ENCODE data around the gene CALR3. TPM values are rescaled to one million over a fixed set of nuclear protein-coding genes. Genes with fewer than 3 reads are reported as not detected.
"Not testable (repeated sequence)": the region's sequence is repeated elsewhere in the genome, so short reads cannot be mapped to it uniquely, and the experiment has no call there.

CALR3 gene
- polyA plus RNA-seq, 1 experiment: not detected

- Histone ChIP-seq H3K27me3 (ENCODE audit: control insufficient read depth, insufficient read depth, low read length) (no peaks in the 10 kb centered on the region), H3K4me3 (ENCODE audit: low read depth, low read length) (no peak overlapping the region), H3K9me3 (ENCODE audit: control insufficient read depth, insufficient read depth, low read length) (no peaks in the 10 kb centered on the region), H3K27ac (ENCODE audit: low read depth, low read length) (no peak overlapping the region)
- no peak for TF ChIP-seq CTCF (IDR thresholded peaks at IDR 0.05; ENCODE audit: low read depth, low read length)
- CTCF ChIA-PET: interaction anchor here (0.6 to 1.3 kb wide), 2 partner anchors 34 to 320 kb away, joined by 6 to 8 read pairs; no protein-coding TSS in a partner anchor
- POLR2A ChIA-PET: interaction anchor here (0.7 kb wide), 1 partner anchor 17 kb away, joined by 5 read pairs; no protein-coding TSS in a partner anchor
- DNase-seq (ENCODE audit: low read depth, low spot score): no peak
These were observed 43.6 kb downstream of the CALR3 start for GRCh38 chr19:16452325-16452724.

GRCh38 chr19:16449330-16449961 is 46.5 kb downstream of the CALR3 start:
- H3K9me3 ChIP-seq (ENCODE audit: control insufficient read depth, insufficient read depth, low read length): no peaks in the 10 kb centered on the region
- ChIA-PET POLR2A (interaction anchor here (0.7 kb wide), 1 partner anchor 14 kb away, joined by 3 read pairs; no protein-coding TSS in a partner anchor), CTCF (no interaction called here)
- TF ChIP-seq CTCF (IDR thresholded peaks at IDR 0.05; ENCODE audit: low read depth, low read length): no peak
- H3K27ac ChIP-seq (ENCODE audit: low read depth, low read length): no peak overlapping the region
- no peak overlapping the region for H3K4me3 ChIP-seq (ENCODE audit: low read depth, low read length)
- no peaks in the 10 kb centered on the region for H3K27me3 ChIP-seq (ENCODE audit: control insufficient read depth, insufficient read depth, low read length)
- DNase-seq (ENCODE audit: low read depth, low spot score): no peak

DNA sequence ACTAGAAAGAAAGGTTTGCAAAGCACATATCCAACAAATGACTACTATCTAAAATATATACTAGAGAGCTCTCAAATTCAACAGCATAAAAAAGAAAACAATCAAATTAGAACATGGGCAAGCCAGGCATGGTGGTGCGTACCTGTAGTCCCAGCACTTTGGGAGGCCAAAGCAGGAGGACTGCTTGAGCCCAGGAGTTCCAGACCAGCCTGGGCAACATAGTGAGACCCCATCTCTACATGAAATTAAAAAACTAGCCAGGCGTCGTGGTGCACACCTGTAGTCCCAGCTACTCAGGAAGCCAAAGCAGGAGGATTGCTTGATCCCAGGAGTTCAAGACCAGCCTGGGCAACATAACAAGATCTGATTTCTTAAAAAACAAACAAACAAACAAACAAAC is 47.1 kb downstream of the CALR3 start:
- CTCF ChIA-PET; H3K9me3 ChIP-seq (ENCODE audit: control insufficient read depth, insufficient read depth, low read length); H3K27ac ChIP-seq (ENCODE audit: low read depth, low read length); DNase-seq (ENCODE audit: low read depth, low spot score); H3K4me3 ChIP-seq (ENCODE audit: low read depth, low read length); H3K27me3 ChIP-seq (ENCODE audit: control insufficient read depth, insufficient read depth, low read length): not testable (repeated sequence)
- POLR2A ChIA-PET: interaction anchor here (0.7 kb wide), 1 partner anchor 14 kb away, joined by 3 read pairs; no protein-coding TSS in a partner anchor

DNA sequence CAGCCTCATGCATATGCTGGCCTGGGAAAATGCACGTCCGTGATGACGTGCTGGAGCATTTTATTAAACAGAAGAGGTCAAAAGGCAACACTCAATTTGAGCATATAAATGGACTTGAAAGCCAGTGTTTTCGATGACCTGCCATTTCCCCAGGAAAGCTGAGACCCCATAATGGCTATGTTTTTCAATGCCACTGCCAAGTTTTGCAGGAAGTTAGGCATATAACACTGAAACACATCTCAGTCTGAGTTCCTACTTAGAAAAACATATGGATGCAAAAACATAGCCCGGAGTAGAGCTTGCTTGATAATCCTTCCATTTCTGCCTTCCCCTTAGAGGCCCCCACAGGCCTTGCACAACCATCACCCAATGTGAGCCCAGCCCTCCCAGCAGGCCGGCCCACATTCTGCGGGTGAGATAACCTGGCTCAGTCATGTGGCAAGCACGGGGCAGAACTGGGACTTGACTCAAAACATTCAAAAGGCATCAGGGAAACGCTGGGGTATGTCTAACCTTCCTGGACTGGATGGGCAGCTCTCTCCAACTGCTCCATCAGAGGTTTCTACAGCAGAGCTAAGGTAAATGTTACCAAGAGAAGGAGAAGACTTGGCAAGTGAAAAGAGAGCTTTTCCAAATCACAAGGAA is 49.1 kb downstream of the CALR3 start:
- H3K9me3 ChIP-seq (ENCODE audit: control insufficient read depth, insufficient read depth, low read length): no peaks in the 10 kb centered on the region
- peak overlapping the region; percentile 70 for H3K27ac ChIP-seq (ENCODE audit: low read depth, low read length)
- no peaks in the 10 kb centered on the region for H3K27me3 ChIP-seq (ENCODE audit: control insufficient read depth, insufficient read depth, low read length)
- CTCF ChIA-PET: interaction anchor here (1.0 kb wide), 1 partner anchor 18 kb away, joined by 3 read pairs; no protein-coding TSS in a partner anchor
- peak; percentile 70 for DNase-seq (ENCODE audit: low read depth, low spot score)
- no peak for TF ChIP-seq CTCF (IDR thresholded peaks at IDR 0.05; ENCODE audit: low read depth, low read length)
- 0 out of 2 replicates have a peak overlapping the region, but pooled peaks have one; percentile 21 for H3K4me3 ChIP-seq (ENCODE audit: low read depth, low read length)
- POLR2A ChIA-PET: interaction anchor here (0.6 kb wide), 2 partner anchors 46 to 92 kb away, joined by 8 to 9 read pairs; no protein-coding TSS in a partner anchor

- H3K9me3 ChIP-seq (ENCODE audit: control insufficient read depth, insufficient read depth, low read length): no peaks in the 10 kb centered on the region
- no peak for DNase-seq (ENCODE audit: low read depth, low spot score)
- ChIA-PET POLR2A (interaction anchor here (0.6 kb wide), 1 partner anchor 93 kb away, joined by 9 read pairs; no protein-coding TSS in a partner anchor), CTCF (interaction anchor here (1.0 kb wide), 1 partner anchor 18 kb away, joined by 3 read pairs; no protein-coding TSS in a partner anchor)
- peak overlapping the region; percentile 70 for H3K27ac ChIP-seq (ENCODE audit: low read depth, low read length)
- H3K27me3 ChIP-seq (ENCODE audit: control insufficient read depth, insufficient read depth, low read length): no peaks in the 10 kb centered on the region
- no peak for TF ChIP-seq CTCF (IDR thresholded peaks at IDR 0.05; ENCODE audit: low read depth, low read length)
- no peak overlapping the region for H3K4me3 ChIP-seq (ENCODE audit: low read depth, low read length)
These were observed 49.8 kb downstream of the CALR3 start for GRCh38 chr19:16446108-16446723.

Data from AG04450 (cell line).